ENCODE measurements around the gene ATP11A.

Gene ATP11A

DNA sequence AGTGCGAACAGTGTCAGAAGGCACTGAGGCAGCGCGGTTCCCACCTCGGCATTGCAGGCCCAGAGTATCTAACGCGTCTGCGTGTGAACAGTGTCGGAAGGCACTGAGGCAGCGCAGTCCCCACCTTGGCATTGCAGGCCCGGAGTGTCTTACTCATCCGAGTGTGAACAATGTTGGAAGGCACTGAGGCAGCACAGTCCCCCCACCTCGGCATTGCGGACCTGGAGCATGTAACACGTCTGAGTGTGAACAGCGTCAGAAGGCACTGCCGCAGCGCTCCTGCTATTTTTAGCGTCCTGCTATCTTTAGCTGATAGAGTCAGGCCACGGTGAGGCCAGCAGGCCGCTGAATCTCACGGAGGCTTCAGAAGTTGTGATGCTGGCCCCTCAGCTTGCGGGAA lies 39.6 kb downstream of the ATP11A start:
- TF ChIP-seq, protein P1, sequence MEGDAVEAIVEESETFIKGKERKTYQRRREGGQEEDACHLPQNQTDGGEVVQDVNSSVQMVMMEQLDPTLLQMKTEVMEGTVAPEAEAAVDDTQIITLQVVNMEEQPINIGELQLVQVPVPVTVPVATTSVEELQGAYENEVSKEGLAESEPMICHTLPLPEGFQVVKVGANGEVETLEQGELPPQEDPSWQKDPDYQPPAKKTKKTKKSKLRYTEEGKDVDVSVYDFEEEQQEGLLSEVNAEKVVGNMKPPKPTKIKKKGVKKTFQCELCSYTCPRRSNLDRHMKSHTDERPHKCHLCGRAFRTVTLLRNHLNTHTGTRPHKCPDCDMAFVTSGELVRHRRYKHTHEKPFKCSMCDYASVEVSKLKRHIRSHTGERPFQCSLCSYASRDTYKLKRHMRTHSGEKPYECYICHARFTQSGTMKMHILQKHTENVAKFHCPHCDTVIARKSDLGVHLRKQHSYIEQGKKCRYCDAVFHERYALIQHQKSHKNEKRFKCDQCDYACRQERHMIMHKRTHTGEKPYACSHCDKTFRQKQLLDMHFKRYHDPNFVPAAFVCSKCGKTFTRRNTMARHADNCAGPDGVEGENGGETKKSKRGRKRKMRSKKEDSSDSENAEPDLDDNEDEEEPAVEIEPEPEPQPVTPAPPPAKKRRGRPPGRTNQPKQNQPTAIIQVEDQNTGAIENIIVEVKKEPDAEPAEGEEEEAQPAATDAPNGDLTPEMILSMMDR (IDR thresholded peaks at IDR 0.05) = no peak

DNA sequence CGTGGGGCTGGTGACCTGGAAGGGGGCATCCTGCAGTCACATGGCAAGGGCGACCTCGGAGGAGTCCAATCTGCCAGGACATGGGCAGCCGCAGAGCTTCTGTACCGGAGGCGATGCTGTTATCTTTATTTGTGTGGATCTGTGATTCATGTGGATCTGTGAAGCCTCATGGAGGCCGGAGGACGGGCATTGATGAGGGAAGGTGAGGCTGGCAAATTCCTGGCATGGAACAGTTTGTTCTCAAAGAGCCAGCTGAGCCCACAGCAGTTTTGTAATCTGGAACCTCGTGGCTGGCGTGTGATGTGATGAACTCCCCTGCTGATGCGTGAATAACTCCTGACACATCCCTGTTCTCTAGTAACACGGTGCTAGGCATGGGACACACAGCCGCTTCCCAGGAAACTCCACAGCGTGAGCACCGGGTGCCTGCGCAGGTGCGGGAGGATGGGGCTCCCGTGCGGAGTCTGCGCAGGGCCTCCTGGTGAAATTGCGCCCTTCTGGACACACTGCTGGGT lies 40.4 kb downstream of the ATP11A start:
- TF ChIP-seq, protein P1 (IDR thresholded peaks at IDR 0.05) = no peak

DNA sequence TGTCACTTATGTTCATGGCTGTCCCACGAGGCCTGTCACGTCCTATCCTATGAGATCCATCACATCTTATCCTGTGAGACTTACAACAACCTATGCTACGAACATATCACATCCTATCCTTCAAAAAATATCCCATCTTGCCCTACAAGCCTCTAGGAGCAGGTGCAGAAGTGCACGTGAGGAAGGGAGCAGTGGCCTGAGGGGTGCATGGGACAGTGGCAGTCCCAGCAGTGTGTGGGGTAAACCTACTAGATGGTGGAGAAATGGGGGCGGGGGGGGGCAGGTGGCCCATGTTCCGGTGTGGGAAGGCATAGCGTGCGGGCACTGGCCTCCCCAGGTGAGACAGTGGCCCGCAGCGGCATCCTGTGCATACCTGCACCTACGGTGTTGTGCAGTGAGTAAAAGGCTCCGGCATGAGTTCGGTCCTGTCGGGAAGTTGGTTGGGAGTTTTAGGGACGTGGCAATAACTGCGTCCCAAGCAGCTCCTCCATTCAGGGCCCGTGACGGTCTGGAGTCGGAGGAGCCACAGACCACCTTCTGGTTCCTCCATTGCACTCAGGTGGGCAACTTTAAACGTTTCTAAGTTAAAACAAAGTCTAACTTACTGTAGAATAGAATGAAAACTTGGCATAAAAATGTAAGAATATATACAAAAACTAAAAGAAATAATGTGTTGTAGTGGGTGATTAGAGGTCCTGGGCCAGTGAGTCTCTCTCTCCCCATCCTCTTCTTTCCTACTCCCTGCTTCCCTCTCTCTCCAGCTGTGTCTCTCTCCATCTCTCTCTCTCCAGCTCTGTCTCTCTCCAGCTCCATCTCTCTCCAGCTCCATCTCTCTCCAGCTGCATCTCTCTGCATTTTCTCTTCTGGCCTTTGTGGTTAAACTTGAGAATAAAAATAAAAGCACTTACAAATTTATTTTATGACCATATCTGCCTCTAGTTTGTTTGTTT lies 42.1 kb downstream of the ATP11A start:
- TF ChIP-seq, protein P1 (IDR thresholded peaks at IDR 0.05) = no peak

DNA sequence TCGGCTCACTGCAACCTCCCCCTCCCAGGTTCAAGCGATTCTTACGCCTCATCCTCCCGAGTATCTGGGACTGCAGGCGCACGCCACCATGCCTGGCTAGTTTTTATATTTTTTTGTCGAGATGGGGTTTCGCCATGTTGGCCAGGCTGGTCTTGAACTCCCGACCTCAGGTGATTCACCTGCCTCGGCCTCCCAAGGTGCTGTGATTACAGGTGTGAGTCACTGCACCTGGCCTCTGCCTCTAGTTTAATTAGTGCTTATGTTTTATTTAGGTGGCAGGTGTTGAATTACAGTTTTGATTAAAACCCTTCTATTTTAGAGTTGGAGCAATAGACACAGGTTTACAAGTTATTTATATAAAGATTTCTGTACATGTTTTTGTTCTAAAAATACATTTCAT lies 42.8 kb downstream of the ATP11A start:
- TF ChIP-seq, protein P1 (IDR thresholded peaks at IDR 0.05) = no peak

DNA sequence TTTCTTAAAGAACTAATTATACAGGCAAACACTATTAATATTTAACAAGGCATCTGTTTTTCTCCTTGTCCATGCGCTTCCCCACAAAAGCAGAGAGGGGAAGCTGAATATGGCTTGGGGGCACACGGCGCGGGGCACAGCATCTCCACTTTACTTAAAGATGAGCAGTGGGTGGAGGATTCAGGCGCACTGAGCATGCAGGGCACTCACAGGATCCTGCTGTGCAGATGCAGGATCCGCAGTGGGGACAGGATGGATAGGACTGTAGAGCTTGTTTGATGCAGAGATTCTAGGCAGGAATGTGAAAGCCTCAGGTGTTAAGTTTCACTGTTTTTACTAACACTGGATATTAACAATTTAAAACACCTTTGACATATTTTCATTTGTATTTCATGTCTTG lies 43.3 kb downstream of the ATP11A start:
- TF ChIP-seq, protein P1 (IDR thresholded peaks at IDR 0.05) = no peak

DNA sequence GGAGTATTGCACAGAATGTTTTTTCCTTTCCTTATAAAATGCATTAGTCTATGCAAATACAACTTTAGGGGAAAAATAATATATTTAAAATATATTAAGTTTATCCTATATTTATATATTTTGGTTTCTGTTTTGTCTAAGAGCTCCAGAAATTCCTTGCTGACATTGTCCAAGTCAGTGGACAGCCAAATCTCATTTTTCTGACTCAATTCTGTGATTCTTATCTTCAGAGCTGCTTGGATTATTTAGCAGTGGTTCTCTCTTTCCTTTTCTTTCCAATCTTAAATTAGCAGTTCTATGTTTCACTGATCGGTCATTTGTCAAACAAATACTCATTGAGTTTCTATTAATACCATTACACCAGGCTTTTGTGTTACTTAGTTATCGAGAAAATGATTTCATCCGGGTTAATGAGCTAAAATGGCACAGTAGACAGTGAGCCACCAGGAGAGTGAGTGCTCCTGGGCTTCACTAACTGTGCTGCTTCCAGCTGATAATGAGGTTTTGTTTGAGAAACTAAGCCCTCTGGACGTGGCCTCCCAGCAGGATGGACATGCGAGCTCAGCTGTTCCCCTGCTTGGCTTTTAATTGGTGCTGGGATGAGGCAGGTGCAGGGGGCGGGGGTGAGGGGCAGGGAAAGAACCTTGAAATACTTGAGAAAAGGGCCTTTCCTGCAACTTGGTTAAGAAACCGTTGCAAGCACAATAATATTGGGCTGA lies 44.0 kb downstream of the ATP11A start:
- TF ChIP-seq, protein P1 (IDR thresholded peaks at IDR 0.05) = no peak

DNA sequence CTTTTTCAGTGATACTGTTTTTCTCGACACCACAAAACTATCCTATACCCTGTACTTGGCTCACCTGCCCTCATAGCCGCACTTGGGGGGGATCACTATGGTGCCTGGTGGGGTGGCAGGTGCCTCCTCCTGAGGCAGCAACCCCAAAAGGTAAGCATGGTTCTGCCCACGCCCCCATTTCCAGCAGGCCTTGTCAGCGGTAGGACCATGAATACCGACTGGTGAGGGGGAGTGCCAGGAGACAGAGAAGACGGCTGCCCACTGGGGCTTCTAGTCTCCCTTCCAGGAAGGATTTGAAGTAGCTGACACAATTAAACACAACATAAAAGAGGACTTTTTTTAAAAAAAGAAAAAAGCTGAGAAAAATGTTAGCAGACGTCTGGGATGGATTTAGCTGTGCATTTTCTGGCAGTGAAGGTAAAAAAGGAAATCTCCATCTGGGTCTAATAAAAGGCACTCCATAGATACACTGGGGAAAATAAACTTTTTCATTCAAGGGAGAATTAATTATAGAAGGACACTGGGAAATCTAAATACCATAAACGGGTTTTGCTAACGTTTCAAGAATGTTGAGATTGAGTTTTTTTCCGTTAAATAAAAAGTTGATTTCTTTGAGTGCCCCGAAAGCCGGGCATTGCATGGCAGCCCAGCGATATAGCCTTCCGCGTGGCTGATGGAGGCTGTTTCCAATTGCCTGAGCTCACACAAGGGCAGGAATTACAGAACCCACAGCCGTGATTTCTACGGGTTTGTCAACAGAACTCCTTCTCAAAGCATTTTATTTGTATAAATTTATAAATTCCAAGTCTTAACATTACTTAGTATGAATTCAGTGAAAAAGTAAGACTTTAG lies 45.1 kb downstream of the ATP11A start:
- TF ChIP-seq, protein P1 (IDR thresholded peaks at IDR 0.05) = no peak
